Karpas-422 (cell line): ENCODE results near the gene FDCSP. TPM values are rescaled to one million over a fixed set of nuclear protein-coding genes. Genes with fewer than 3 reads are reported as not detected.

Source experiments
- DNase-seq: peaks from one replicate; pipeline ENCODE4 v3.0.0-alpha.2; 2015
- H2AFZ ChIP-seq: fragments of 200-600 bp; sonication (generic); 2 replicates; pipeline ENCODE4 v1.6.1; 2014; ENCODE audit warnings: antibody characterized with exemption, low read length, mixed read lengths
- H3K27ac ChIP-seq: fragments of 200-600 bp; sonication (generic); 2 replicates; pipeline ENCODE4 v1.5.1; 2014; ENCODE audit warnings: mild to moderate bottlenecking, low read length, moderate library complexity
- H3K27me3 ChIP-seq: fragments of 200-600 bp; sonication (generic); 2 replicates; pipeline ENCODE4 v1.6.1; 2014; ENCODE audit warnings: low read length, mixed read lengths
- H3K36me3 ChIP-seq: fragments of 200-600 bp; sonication (generic); 2 replicates; pipeline ENCODE4 v1.6.1; 2014; ENCODE audit warnings: low read length, mixed read lengths; ENCODE audit not compliant: insufficient read depth
- H3K4me1 ChIP-seq: fragments of 200-600 bp; sonication (generic); 2 replicates; pipeline ENCODE4 v1.6.1; 2014; ENCODE audit warnings: mild to moderate bottlenecking, low read length, mixed read lengths
- H3K4me2 ChIP-seq: fragments of 200-600 bp; sonication (generic); 2 replicates; pipeline ENCODE4 v1.6.1; 2014; ENCODE audit warnings: low read length, low read depth, mild to moderate bottlenecking; ENCODE audit not compliant: poor library complexity, severe bottlenecking
- H3K4me3 ChIP-seq: fragments of 200-600 bp; sonication (generic); 2 replicates; pipeline ENCODE4 v1.5.1; 2014; ENCODE audit warnings: mild to moderate bottlenecking, antibody characterized with exemption, low read length, mixed read lengths
- H3K79me2 ChIP-seq: fragments of 200-600 bp; sonication (generic); 2 replicates; pipeline ENCODE4 v1.6.1; 2014; ENCODE audit warnings: mild to moderate bottlenecking, low read length, mixed read lengths
- H3K9ac ChIP-seq: fragments of 200-600 bp; sonication (generic); 2 replicates; pipeline ENCODE4 v1.6.0; 2014; ENCODE audit warnings: low read length
- H3K9me2 ChIP-seq: fragments of 200-600 bp; sonication (generic), shearing (Covaris generic); replicated peaks from 2 replicates; pipeline ENCODE4 v1.6.0; 2014; ENCODE audit warnings: mild to moderate bottlenecking, low read length, moderate library complexity; ENCODE audit not compliant: insufficient read depth
- H3K9me3 ChIP-seq: fragments of 300-700, 200-600 bp; sonication (generic); 2 replicates; pipeline ENCODE4 v1.6.1; 2014; ENCODE audit warnings: low read length, mixed read lengths
- H4K20me1 ChIP-seq: fragments of 200-600 bp; sonication (generic); 2 replicates; pipeline ENCODE4 v1.6.1; 2014; ENCODE audit warnings: mild to moderate bottlenecking, antibody characterized with exemption, low read length, low read depth; ENCODE audit not compliant: insufficient read depth
- total RNA-seq: library from RNA; depleted of rRNA; stranded (reverse); fragments of >200 nt; shearing (Covaris generic); gene quantifications from 2 replicates; pipeline ENCODE4 v1.2.3, GENCODE V29; 2014; ENCODE audit warnings: low replicate concordance; rRNA removed

The FDCSP gene
- total RNA-seq: not detected in 2 replicates

- H2AFZ ChIP-seq: no peak within 1 kb of the TSS
- H3K9me2 ChIP-seq: no peaks in the 10 kb centered on the region
- no peak within 1 kb of the TSS for H3K4me2 ChIP-seq
- H3K36me3 ChIP-seq: no peaks in the 10 kb centered on the region
- H3K79me2 ChIP-seq: no peaks in the 10 kb centered on the region
- DNase-seq: no peak
- H3K27ac ChIP-seq: no peak within 1 kb of the TSS
- H3K27me3 ChIP-seq: no peaks in the 10 kb centered on the region
- no peak within 1 kb of the TSS for H3K9ac ChIP-seq
- no peaks in the 10 kb centered on the region for H3K9me3 ChIP-seq
- no peaks in the 10 kb centered on the region for H3K4me1 ChIP-seq
- no peak within 1 kb of the TSS for H3K4me3 ChIP-seq
- H4K20me1 ChIP-seq: no peaks in the 10 kb centered on the region
Measured at GRCh38 chr4:70225824-70226223, at the start of gene FDCSP. TSS of gene FDCSP (plus strand) at chr4:70226124. CDS start at chr4:70231195, 5,071 bp downstream.

GRCh38 chr4:70177090-70177489 is 48.8 kb upstream of the FDCSP start:
- Histone ChIP-seq H3K27me3 (no peaks in the 10 kb centered on the region), H3K4me3 (no peak overlapping the region), H3K9me3 (no peaks in the 10 kb centered on the region), H3K27ac (no peak overlapping the region), H4K20me1 (no peaks in the 10 kb centered on the region), H3K9ac (no peak overlapping the region), H3K9me2 (no peaks in the 10 kb centered on the region), H3K36me3 (no peaks in the 10 kb centered on the region), H3K4me1 (no peaks in the 10 kb centered on the region), H3K79me2 (no peaks in the 10 kb centered on the region), H2AFZ (no peak overlapping the region), H3K4me2 (no peak overlapping the region)
- DNase-seq: no peak

- H3K36me3 ChIP-seq: no peaks in the 10 kb centered on the region
- no peaks in the 10 kb centered on the region for H3K9me2 ChIP-seq
- H3K4me1 ChIP-seq: no peaks in the 10 kb centered on the region
- no peak for DNase-seq
- H3K27me3 ChIP-seq: no peaks in the 10 kb centered on the region
- no peaks in the 10 kb centered on the region for H3K79me2 ChIP-seq
- H4K20me1 ChIP-seq: no peaks in the 10 kb centered on the region
- H3K9me3 ChIP-seq: no peaks in the 10 kb centered on the region
- H2AFZ ChIP-seq: no peak overlapping the region
- no peak overlapping the region for H3K27ac ChIP-seq
- no peak overlapping the region for H3K4me3 ChIP-seq
- no peak overlapping the region for H3K9ac ChIP-seq
- no peak overlapping the region for H3K4me2 ChIP-seq
Measured at GRCh38 chr4:70178075-70178660, 47.8 kb upstream of the FDCSP start.

- Histone ChIP-seq H3K27me3 (no peaks in the 10 kb centered on the region), H2AFZ (no peak overlapping the region), H3K9ac (no peak overlapping the region), H3K4me1 (no peaks in the 10 kb centered on the region), H4K20me1 (no peaks in the 10 kb centered on the region), H3K4me2 (no peak overlapping the region), H3K9me3 (no peaks in the 10 kb centered on the region), H3K4me3 (no peak overlapping the region), H3K9me2 (no peaks in the 10 kb centered on the region), H3K27ac (no peak overlapping the region), H3K79me2 (no peaks in the 10 kb centered on the region), H3K36me3 (no peaks in the 10 kb centered on the region)
- no peak for DNase-seq
Measured at GRCh38 chr4:70179811-70180210, 46.1 kb upstream of the FDCSP start.

- no peak overlapping the region for H3K27ac ChIP-seq
- no peak overlapping the region for H3K4me3 ChIP-seq
- H3K27me3 ChIP-seq: no peaks in the 10 kb centered on the region
- no peak overlapping the region for H3K9ac ChIP-seq
- no peaks in the 10 kb centered on the region for H4K20me1 ChIP-seq
- no peaks in the 10 kb centered on the region for H3K79me2 ChIP-seq
- H2AFZ ChIP-seq: no peak overlapping the region
- no peak for DNase-seq
- no peaks in the 10 kb centered on the region for H3K4me1 ChIP-seq
- H3K9me3 ChIP-seq: no peaks in the 10 kb centered on the region
- H3K9me2 ChIP-seq: no peaks in the 10 kb centered on the region
- H3K36me3 ChIP-seq: no peaks in the 10 kb centered on the region
- no peak overlapping the region for H3K4me2 ChIP-seq
Measured at GRCh38 chr4:70181864-70182263, 44.1 kb upstream of the FDCSP start.

GRCh38 chr4:70182517-70183167 is 43.3 kb upstream of the FDCSP start:
- H3K9me2 ChIP-seq: no peaks in the 10 kb centered on the region
- no peak overlapping the region for H3K27ac ChIP-seq
- H2AFZ ChIP-seq: no peak overlapping the region
- no peak overlapping the region for H3K4me3 ChIP-seq
- H3K36me3 ChIP-seq: no peaks in the 10 kb centered on the region
- no peaks in the 10 kb centered on the region for H3K79me2 ChIP-seq
- H3K9ac ChIP-seq: no peak overlapping the region
- no peaks in the 10 kb centered on the region for H4K20me1 ChIP-seq
- no peaks in the 10 kb centered on the region for H3K4me1 ChIP-seq
- no peak overlapping the region for H3K4me2 ChIP-seq
- DNase-seq: no peak
- no peaks in the 10 kb centered on the region for H3K27me3 ChIP-seq
- H3K9me3 ChIP-seq: no peaks in the 10 kb centered on the region

GRCh38 chr4:70183168-70183939 is 42.6 kb upstream of the FDCSP start:
- Histone ChIP-seq H3K4me1 (no peaks in the 10 kb centered on the region), H3K27ac (no peak overlapping the region), H3K79me2 (no peaks in the 10 kb centered on the region), H2AFZ (no peak overlapping the region), H3K4me2 (no peak overlapping the region), H4K20me1 (no peaks in the 10 kb centered on the region), H3K36me3 (no peaks in the 10 kb centered on the region), H3K9ac (no peak overlapping the region), H3K9me3 (no peaks in the 10 kb centered on the region), H3K4me3 (no peak overlapping the region), H3K27me3 (no peaks in the 10 kb centered on the region), H3K9me2 (no peaks in the 10 kb centered on the region)
- DNase-seq: peak; percentile 81

- H3K79me2 ChIP-seq: no peaks in the 10 kb centered on the region
- H3K27ac ChIP-seq: no peak overlapping the region
- no peak overlapping the region for H3K4me3 ChIP-seq
- no peaks in the 10 kb centered on the region for H3K36me3 ChIP-seq
- H4K20me1 ChIP-seq: no peaks in the 10 kb centered on the region
- no peaks in the 10 kb centered on the region for H3K9me3 ChIP-seq
- no peak for DNase-seq
- H3K27me3 ChIP-seq: no peaks in the 10 kb centered on the region
- no peak overlapping the region for H2AFZ ChIP-seq
- H3K4me2 ChIP-seq: no peak overlapping the region
- no peaks in the 10 kb centered on the region for H3K9me2 ChIP-seq
- H3K9ac ChIP-seq: no peak overlapping the region
- H3K4me1 ChIP-seq: no peaks in the 10 kb centered on the region
Measured at GRCh38 chr4:70183940-70184246, 42.0 kb upstream of the FDCSP start.
